ENCODE results near the gene EPB41L4B.

DNA sequence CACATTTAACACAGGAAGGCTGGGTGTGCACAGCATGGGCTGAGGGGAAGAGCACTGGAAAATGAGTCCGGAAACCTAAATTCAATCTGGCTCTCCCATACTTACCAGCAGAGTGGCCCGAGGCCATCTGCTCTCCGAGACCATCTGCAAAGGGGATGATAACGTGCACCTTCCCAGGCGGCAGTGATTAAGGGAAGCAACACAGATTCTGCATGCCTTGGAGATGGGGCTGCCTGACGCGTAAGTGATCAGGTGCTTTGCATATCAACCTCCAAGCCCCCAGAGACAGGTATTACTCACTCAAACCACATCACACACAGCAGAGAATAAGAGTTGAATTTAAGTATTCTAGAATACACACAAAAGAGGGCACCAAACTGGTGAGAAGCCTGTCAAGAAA lies 9.1 kb downstream of the EPB41L4B start:
- TF ChIP-seq CTCF (IDR thresholded peaks at IDR 0.05) = no peak
- TF ChIP-seq POLR2A (IDR thresholded peaks at IDR 0.05) = no peak

All from thyroid gland (tissue), 4 donors.